ENCODE measurements around the gene LMX1B. TPM values are rescaled to one million over a fixed set of nuclear protein-coding genes. Genes with fewer than 3 reads are reported as not detected.

LMX1B gene
- polyA plus RNA-seq, 1 donor from 2014 or later: not detected

DNA sequence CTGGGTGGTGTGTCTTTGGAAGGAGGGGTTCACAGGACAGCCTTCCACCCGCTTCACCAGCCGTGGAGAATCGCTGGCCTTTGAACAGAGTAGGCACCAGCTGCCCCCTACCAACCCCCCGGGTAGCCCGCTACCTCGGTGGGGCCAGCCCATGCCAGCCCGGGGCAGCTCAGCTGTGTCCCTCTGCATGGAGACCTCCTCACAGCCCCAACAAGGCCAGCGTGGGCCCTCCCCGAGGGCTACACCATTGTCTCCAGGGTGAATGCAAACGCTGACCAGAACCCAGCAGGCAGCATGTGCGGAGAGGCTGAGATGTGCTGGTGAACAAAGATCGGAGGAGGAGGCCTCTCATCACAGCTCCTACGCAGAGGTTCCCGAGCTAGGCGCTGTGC is 51.9 kb downstream of the LMX1B start:
- Histone ChIP-seq H3F3A (ENCODE audit: insufficient read depth, low read length, poor library complexity, severe bottlenecking) (no peaks in the 10 kb centered on the region), H3K79me2 (replicated peaks; ENCODE audit: insufficient read depth, low read length) (no peaks in the 10 kb centered on the region), H3K9me3 (ENCODE audit: low read length) (no peaks in the 10 kb centered on the region), H3K4me2 (ENCODE audit: low read length) (no peak overlapping the region), H3K4me3 (ENCODE audit: low read length) (no peak overlapping the region), H4K20me1 (ENCODE audit: insufficient read depth) (no peaks in the 10 kb centered on the region), H3K9me2 (ENCODE audit: insufficient read depth, low read length) (no peaks in the 10 kb centered on the region), H2AFZ (ENCODE audit: low read depth, low read length) (no peak overlapping the region), H3K27ac (ENCODE audit: low read length) (no peak overlapping the region), H3K27me3 (ENCODE audit: insufficient read depth, low read depth, low read length) (no peaks in the 10 kb centered on the region), H3K9ac (ENCODE audit: low read length) (no peak overlapping the region), H3K36me3 (ENCODE audit: insufficient read depth, low read length) (no peaks in the 10 kb centered on the region)
- no peak for TF ChIP-seq SMC3 (conservative IDR thresholded peaks at IDR 0.05; ENCODE audit: poor library complexity)
- no peak for TF ChIP-seq MXI1 (conservative IDR thresholded peaks at IDR 0.05; ENCODE audit: poor library complexity, severe bottlenecking)
- no peak for TF ChIP-seq CTCF (IDR thresholded peaks at IDR 0.05; ENCODE audit: poor library complexity, severe bottlenecking)

DNA sequence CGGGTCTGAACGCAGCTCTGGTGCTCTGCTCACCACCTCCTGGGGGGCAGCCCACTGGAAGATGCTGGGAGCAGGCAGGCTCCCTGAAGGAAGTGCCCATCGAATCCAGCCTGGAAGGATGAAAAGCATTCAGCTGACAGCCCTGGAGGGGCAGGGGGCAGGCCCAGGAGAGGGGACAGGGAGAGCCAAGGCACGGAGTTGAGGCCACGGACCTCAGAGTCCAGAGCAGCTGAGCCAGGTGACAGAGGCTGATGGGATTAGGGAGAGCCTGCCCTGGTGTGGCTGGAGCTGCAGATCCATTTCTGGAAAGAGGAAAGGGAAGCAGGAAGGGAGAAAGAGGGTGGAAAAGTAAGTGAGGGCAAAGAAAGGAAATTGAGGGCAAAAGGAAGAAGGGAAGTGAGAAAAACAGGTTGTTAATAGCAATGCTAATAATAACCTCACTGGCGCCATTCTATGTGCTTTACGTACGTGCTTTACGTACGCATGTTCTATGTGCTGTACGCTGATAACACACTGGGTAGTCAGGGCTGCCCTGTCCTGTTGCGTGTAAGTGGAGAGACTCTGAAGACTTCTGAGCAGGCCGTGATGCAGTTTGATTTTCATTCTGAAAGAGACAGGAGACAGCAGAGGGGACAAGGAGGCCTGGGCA is 52.6 kb downstream of the LMX1B start:
- H3K27ac ChIP-seq (ENCODE audit: low read length): no peak overlapping the region
- no peak overlapping the region for H3K4me3 ChIP-seq (ENCODE audit: low read length)
- H2AFZ ChIP-seq (ENCODE audit: low read depth, low read length): no peak overlapping the region
- no peaks in the 10 kb centered on the region for H3K27me3 ChIP-seq (ENCODE audit: insufficient read depth, low read depth, low read length)
- no peaks in the 10 kb centered on the region for H4K20me1 ChIP-seq (ENCODE audit: insufficient read depth)
- H3F3A ChIP-seq (ENCODE audit: insufficient read depth, low read length, poor library complexity, severe bottlenecking): no peaks in the 10 kb centered on the region
- H3K79me2 ChIP-seq (replicated peaks; ENCODE audit: insufficient read depth, low read length): no peaks in the 10 kb centered on the region
- no peak for TF ChIP-seq REST (IDR thresholded peaks at IDR 0.05; ENCODE audit: borderline replicate concordance)
- TF ChIP-seq EZH2 (IDR thresholded peaks at IDR 0.05; ENCODE audit: borderline replicate concordance, insufficient read depth, low read length, poor library complexity, severe bottlenecking): no peak
- no peak for TF ChIP-seq TAF1 (IDR thresholded peaks at IDR 0.05; ENCODE audit: low read depth)
- no peak for TF ChIP-seq POLR2AphosphoS5 (IDR thresholded peaks at IDR 0.05)
- no peak for TF ChIP-seq EP300 (conservative IDR thresholded peaks at IDR 0.05; ENCODE audit: poor library complexity, severe bottlenecking)
- no peak for TF ChIP-seq RAD21 (conservative IDR thresholded peaks at IDR 0.05)
- TF ChIP-seq CTCF (IDR thresholded peaks at IDR 0.05; ENCODE audit: poor library complexity, severe bottlenecking): no peak
- no peak for TF ChIP-seq MXI1 (conservative IDR thresholded peaks at IDR 0.05; ENCODE audit: poor library complexity, severe bottlenecking)
- TF ChIP-seq SMC3 (conservative IDR thresholded peaks at IDR 0.05; ENCODE audit: poor library complexity): no peak
- H3K9ac ChIP-seq (ENCODE audit: low read length): no peak overlapping the region
- H3K36me3 ChIP-seq (ENCODE audit: insufficient read depth, low read length): no peaks in the 10 kb centered on the region
- no peak overlapping the region for H3K4me2 ChIP-seq (ENCODE audit: low read length)
- no peaks in the 10 kb centered on the region for H3K9me3 ChIP-seq (ENCODE audit: low read length)
- no peaks in the 10 kb centered on the region for H3K9me2 ChIP-seq (ENCODE audit: insufficient read depth, low read length)

Data from neural cell (in vitro differentiated cells).